Glomerular endothelial cell (primary cell): ENCODE data around the gene KDF1. TPM values are rescaled to one million over a fixed set of nuclear protein-coding genes. Genes with fewer than 3 reads are reported as not detected.

Source experiments
- DNase-seq: peaks from one replicate; pipeline ENCODE4 v3.0.0-alpha.2; 2011; ENCODE audit warnings: low read depth, low spot score; ENCODE audit errors: extremely low read depth
- total RNA-seq: library from RNA; depleted of rRNA; stranded (reverse); fragments of >200 nt; gene quantifications from 2 replicates; pipeline ENCODE4 v1.2.3, GENCODE V29; 2015

KDF1 gene, protein sequence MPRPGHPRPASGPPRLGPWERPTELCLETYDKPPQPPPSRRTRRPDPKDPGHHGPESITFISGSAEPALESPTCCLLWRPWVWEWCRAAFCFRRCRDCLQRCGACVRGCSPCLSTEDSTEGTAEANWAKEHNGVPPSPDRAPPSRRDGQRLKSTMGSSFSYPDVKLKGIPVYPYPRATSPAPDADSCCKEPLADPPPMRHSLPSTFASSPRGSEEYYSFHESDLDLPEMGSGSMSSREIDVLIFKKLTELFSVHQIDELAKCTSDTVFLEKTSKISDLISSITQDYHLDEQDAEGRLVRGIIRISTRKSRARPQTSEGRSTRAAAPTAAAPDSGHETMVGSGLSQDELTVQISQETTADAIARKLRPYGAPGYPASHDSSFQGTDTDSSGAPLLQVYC
- total RNA-seq = not detected in 2 replicates

GRCh38 chr1:26959722-26960624, at the start of gene KDF1:
KDF1 (minus strand) TSS chr1:26960468; CDS start chr1:26952380, 8,088 bp downstream.
- DNase-seq = no peak

GRCh38 chr1:27009601-27010197, 49.4 kb upstream of the KDF1 start:
- no peak for DNase-seq

- DNase-seq = no peak
Measured at GRCh38 chr1:27007909-27008582, 47.8 kb upstream of the KDF1 start.

DNA sequence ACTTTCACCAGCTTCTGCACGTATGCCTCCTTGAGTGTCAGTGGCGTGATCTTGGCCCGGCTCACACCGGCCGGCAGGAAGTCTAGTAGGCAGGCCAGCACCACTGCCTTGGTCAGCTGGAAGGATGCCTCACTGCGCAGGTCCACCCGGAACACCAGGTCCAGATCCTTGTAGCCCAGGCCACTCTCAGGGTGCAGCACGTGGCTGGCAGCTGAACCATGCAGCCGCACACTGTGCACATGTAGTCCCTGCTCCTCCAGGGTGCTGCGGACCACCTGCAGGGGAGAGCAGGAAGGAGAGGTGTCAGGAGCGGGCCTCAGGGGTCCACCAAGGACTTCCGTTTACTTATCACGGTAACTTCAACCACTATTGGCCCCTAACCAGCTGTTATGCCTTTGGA, 46.4 kb upstream of the KDF1 start:
- DNase-seq = no peak

- DNase-seq = no peak
Measured at GRCh38 chr1:27005648-27006496, 45.6 kb upstream of the KDF1 start.

- DNase-seq = no peak
Measured at GRCh38 chr1:27005166-27005530, 44.9 kb upstream of the KDF1 start.

DNA sequence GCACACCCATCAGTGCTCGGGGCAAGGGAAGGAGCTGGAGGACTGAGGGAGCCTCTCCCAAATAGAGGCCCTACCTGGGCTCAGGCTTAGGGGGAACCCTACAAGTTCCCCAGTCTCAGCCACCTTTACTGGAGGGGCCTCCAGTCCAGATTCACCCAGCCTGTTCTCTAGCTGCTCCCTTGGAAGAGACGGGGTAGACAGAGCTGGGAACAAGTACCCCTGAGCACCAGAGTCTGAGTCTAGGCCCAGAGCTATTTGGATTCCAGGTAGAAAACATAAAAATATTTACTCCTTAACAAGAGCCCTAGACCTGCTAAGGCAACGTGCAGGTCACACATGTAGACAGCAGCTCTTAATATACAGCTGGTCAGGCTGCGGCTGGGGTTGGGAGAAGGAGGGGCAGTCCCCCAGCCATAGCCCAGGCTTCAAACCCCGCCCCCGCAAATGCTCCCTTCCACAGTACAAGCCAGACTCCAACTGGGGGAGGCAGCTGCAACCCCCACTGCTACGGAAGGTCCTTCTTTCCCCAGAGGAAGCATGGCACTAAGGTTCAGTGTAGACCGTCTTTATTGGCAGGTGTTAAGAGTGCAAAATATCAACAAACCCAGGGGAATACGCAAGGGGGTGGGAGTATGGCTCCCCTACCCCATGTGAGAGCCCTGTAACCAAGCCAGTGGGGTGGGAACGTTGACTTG, 44.4 kb upstream of the KDF1 start:
- no peak for DNase-seq

DNA sequence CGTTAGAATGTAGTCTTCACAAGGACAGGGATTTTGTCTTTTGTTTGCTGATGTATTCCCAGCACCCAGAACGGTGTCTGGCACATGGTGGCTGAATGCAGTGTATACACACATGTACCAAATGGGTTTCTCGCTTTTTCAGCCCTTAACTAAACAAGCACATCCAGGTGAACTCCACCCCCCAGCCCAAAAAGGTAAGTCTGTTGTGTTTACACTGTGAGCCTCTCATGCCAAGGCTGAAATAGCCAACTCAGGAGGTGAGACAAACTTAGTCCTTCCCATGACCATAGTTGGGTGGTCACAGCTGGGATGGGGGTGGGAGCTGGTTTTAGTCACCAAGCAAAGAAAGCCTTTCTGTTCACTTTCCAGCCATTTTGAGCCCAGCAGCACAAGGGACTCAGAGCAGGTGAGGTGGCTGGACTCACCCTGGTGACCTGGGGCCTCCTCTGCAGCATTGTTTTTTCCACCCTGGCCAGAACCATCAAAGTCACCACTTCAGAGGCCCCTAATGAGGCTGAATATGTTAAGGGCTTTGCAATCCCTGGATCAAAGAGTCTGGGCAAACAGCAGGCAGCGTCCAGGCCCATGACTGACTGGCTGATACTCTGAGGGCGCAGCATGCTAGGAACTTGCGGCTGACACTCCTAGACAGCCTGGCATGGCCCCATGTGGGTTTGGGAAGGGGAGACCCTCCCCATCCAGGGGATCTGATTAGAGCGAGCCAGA, 43.6 kb upstream of the KDF1 start:
- DNase-seq = no peak

GRCh38 chr1:27001570-27002360, 41.5 kb upstream of the KDF1 start:
- DNase-seq = no peak

- no peak for DNase-seq
Measured at GRCh38 chr1:27000817-27001460, 40.7 kb upstream of the KDF1 start.

DNA sequence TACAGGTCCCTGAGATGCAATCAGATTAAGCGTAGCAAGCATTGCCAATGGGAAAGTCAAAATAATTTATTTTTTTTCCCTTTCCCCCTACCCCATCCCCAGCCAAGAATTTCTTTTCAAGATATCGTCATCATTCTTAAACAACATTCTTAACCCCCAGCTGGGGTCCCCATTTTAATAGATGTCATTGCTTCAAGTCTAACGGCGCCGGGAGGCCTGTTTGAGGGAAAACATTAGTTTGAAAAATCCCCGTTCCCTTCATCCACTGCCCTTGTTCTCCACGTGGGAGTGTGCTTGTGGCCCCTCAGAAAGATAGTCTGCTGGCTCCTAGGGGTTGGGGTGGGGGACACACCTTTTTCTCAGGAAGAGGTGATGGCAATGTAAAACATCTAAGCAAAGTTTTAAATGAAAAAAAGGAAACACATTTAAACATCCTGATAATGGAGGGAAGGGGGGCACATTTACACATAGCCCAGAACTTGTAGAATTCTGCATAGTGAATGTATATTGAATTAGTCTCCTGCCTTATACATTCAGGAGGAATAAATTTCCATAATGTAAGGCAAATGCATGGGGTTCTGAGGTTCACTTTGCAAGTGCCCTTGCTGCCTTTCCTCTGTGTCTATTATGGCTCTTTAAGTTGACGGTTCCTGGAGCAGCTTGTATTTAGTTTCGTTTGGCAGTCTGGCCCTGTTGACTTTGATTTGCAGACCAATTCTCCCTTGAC, 40.0 kb upstream of the KDF1 start:
- DNase-seq = no peak

DNA sequence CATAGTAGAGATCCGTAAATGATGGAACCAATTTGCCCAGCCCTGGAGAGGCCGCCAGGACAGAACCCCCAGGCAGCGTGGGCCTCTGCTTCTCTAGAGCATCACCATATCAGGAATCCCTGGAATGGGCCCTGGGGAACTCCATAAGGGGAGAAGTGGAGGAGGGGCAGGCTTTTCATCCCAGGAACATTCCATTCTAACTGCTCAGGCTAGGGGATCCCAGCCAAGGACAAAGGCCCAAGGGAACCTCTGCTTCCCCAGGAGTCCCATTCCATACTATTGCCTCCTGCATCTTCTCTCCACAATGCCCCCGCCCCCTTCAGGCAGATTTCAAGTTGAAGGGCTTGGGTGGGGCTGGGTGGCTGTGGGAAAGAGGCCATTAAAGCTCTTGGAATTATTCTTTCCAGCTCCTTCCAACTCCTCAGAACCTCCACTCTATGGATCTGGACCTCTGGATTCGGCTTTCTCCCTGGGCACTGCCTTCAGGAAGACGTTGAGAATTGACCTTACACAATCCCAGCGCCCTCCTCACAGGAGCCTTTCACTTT, 39.2 kb upstream of the KDF1 start:
- no peak for DNase-seq

GRCh38 chr1:26998429-26999300, 38.4 kb upstream of the KDF1 start:
- DNase-seq = no peak

GRCh38 chr1:26996665-26997064, 36.4 kb upstream of the KDF1 start:
- no peak for DNase-seq

DNA sequence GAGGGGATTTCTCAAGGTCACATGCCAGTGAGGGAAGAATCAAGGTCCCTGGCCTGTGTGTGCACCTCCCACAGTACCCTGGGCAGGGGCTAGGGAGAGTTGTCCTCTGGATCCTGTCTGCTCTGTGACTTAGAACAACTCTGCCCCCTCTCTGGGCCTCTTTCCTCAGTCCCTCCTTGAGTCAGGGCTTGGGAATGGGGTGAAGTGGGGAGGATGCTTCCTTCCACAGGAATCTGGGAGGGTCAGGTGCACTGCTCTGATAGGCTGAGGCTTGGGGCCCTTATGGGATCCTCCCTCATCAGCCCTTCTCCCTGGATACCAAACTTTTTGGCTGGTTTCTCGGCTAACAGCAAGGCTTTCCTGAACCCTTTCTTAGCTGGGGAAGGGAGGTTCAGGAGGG, 35.8 kb upstream of the KDF1 start:
- DNase-seq = no peak
